OCI-LY3 (cell line): ENCODE results near the gene HINT1.

Experiments used
- CTCF ChIP-seq: fragments of 200-600, 300-600 bp; sonication (generic); IDR thresholded peaks from 2 replicates; pipeline ENCODE4 v1.5.1; 2014; ENCODE audit warnings: antibody characterized with exemption, low read length, low read depth
- EZH2phosphoT487 ChIP-seq: fragments of 200-600 bp; shearing (Covaris generic); IDR thresholded peaks from 2 replicates; pipeline ENCODE4 v1.6.1; 2018; ENCODE audit warnings: antibody characterized with exemption, mixed run types, low read depth

GRCh38 chr5:131186561-131187256 is 21.7 kb upstream of the HINT1 start:
- TF ChIP-seq CTCF (no peak), EZH2phosphoT487 (no peak)
